Activated naive CD4-positive, alpha-beta T cell treated with anti-CD3 and anti-CD28 coated beads, Interleukin-2, amount 50 U/mL, for 24 hours (primary cell): ENCODE results near the gene PDE6C.

ENCODE experiments used
- H3K27ac Mint-ChIP-seq: one replicate; pipeline ENCODE4 v1.8.0; 2021; ENCODE audit warnings: mild to moderate bottlenecking, mixed read lengths
- H3K27me3 Mint-ChIP-seq: one replicate; pipeline ENCODE4 v1.8.0; 2021; ENCODE audit warnings: mixed read lengths
- H3K36me3 Mint-ChIP-seq: one replicate; pipeline ENCODE4 v1.8.0; 2021; ENCODE audit warnings: mixed read lengths
- H3K4me1 Mint-ChIP-seq: one replicate; pipeline ENCODE4 v1.8.0; 2021; ENCODE audit warnings: mixed read lengths
- H3K4me3 Mint-ChIP-seq: one replicate; pipeline ENCODE4 v1.8.0; 2021; ENCODE audit warnings: mild to moderate bottlenecking, mixed read lengths
- H3K9me3 Mint-ChIP-seq: one replicate; pipeline ENCODE4 v1.8.0; 2021; ENCODE audit warnings: mixed read lengths

Gene PDE6C

GRCh38 chr10:93701866-93702209 lies 89.5 kb downstream of the PDE6C start:
- peaks cover 17% of the 10 kb centered on the region for H3K4me1 Mint-ChIP-seq
- H3K27me3 Mint-ChIP-seq, result no peaks in the 10 kb centered on the region
- H3K4me3 Mint-ChIP-seq, result no peak overlapping the region
- peaks cover 7% of the 10 kb centered on the region for H3K36me3 Mint-ChIP-seq
- H3K9me3 Mint-ChIP-seq, result no peaks in the 10 kb centered on the region
- H3K27ac Mint-ChIP-seq, result no peak overlapping the region

GRCh38 chr10:93702210-93703001 lies 90.1 kb downstream of the PDE6C start, which contains the start of gene FRA10AC1:
Gene FRA10AC1 (minus strand): TSS chr10:93702592. CDS start chr10:93700106, 2,486 bp downstream.
- peaks cover 17% of the 10 kb centered on the region for H3K4me1 Mint-ChIP-seq
- no peaks in the 10 kb centered on the region for H3K9me3 Mint-ChIP-seq
- no peak within 1 kb of the TSS for H3K4me3 Mint-ChIP-seq
- H3K36me3 Mint-ChIP-seq, result peaks cover 4% of the 10 kb centered on the region
- no peak within 1 kb of the TSS for H3K27ac Mint-ChIP-seq
- no peaks in the 10 kb centered on the region for H3K27me3 Mint-ChIP-seq

- no peaks in the 10 kb centered on the region for H3K9me3 Mint-ChIP-seq
- H3K4me1 Mint-ChIP-seq, result peaks cover 21% of the 10 kb centered on the region
- no peak overlapping the region for H3K4me3 Mint-ChIP-seq
- H3K27me3 Mint-ChIP-seq, result no peaks in the 10 kb centered on the region
- peaks cover 2% of the 10 kb centered on the region for H3K36me3 Mint-ChIP-seq
- H3K27ac Mint-ChIP-seq, result no peak overlapping the region
Observed at GRCh38 chr10:93703066-93703465, 90.7 kb downstream of the PDE6C start.

GRCh38 chr10:93703841-93704240 lies 91.5 kb downstream of the PDE6C start:
- Mint-ChIP-seq H3K27ac (peak overlapping the region; percentile 88), H3K4me3 (peak overlapping the region; percentile 83), H3K36me3 (peaks cover 1% of the 10 kb centered on the region)

GRCh38 chr10:93704451-93704850 lies 92.1 kb downstream of the PDE6C start:
- Mint-ChIP-seq H3K4me3 (no peak overlapping the region), H3K9me3 (no peaks in the 10 kb centered on the region), H3K27me3 (no peaks in the 10 kb centered on the region), H3K36me3 (no peaks in the 10 kb centered on the region), H3K4me1 (peaks cover 23% of the 10 kb centered on the region), H3K27ac (no peak overlapping the region)

More at GRCh38 chr10:93703841-93704240, 91.5 kb downstream of the PDE6C start:
- Mint-ChIP-seq H3K27me3 (no peaks in the 10 kb centered on the region), H3K9me3 (no peaks in the 10 kb centered on the region), H3K4me1 (peaks cover 23% of the 10 kb centered on the region)

GRCh38 chr10:93707623-93708022 lies 95.3 kb downstream of the PDE6C start:
- Mint-ChIP-seq H3K27me3 (no peaks in the 10 kb centered on the region), H3K4me1 (peaks cover 23% of the 10 kb centered on the region), H3K9me3 (no peaks in the 10 kb centered on the region), H3K4me3 (no peak overlapping the region), H3K36me3 (no peaks in the 10 kb centered on the region), H3K27ac (peak overlapping the region; percentile 66)

- Mint-ChIP-seq H3K9me3 (no peaks in the 10 kb centered on the region), H3K4me1 (peaks cover 14% of the 10 kb centered on the region), H3K36me3 (no peaks in the 10 kb centered on the region), H3K4me3 (no peak overlapping the region), H3K27me3 (no peaks in the 10 kb centered on the region), H3K27ac (no peak overlapping the region)
Observed at GRCh38 chr10:93710333-93710909, 98.1 kb downstream of the PDE6C start.

- Mint-ChIP-seq H3K9me3 (no peaks in the 10 kb centered on the region), H3K27ac (no peak overlapping the region), H3K4me1 (peaks cover 13% of the 10 kb centered on the region), H3K27me3 (peaks cover 1% of the 10 kb centered on the region), H3K36me3 (no peaks in the 10 kb centered on the region), H3K4me3 (no peak overlapping the region)
Observed at GRCh38 chr10:93711891-93712290, 99.6 kb downstream of the PDE6C start.

GRCh38 chr10:93712593-93712992 lies 100.3 kb downstream of the PDE6C start:
- no peak overlapping the region for H3K4me3 Mint-ChIP-seq
- H3K4me1 Mint-ChIP-seq, result peaks cover 6% of the 10 kb centered on the region
- H3K27ac Mint-ChIP-seq, result no peak overlapping the region
- H3K9me3 Mint-ChIP-seq, result no peaks in the 10 kb centered on the region
- H3K36me3 Mint-ChIP-seq, result no peaks in the 10 kb centered on the region
- H3K27me3 Mint-ChIP-seq, result peaks cover 1% of the 10 kb centered on the region

- no peak overlapping the region for H3K27ac Mint-ChIP-seq
- H3K27me3 Mint-ChIP-seq, result peaks cover 11% of the 10 kb centered on the region
- no peaks in the 10 kb centered on the region for H3K4me1 Mint-ChIP-seq
- no peaks in the 10 kb centered on the region for H3K36me3 Mint-ChIP-seq
- no peak overlapping the region for H3K4me3 Mint-ChIP-seq
- H3K9me3 Mint-ChIP-seq, result no peaks in the 10 kb centered on the region
Observed at GRCh38 chr10:93715345-93715744, 103.0 kb downstream of the PDE6C start.
